Measurements from ENCODE around the gene PADI3.

GRCh38 chr1:17297991-17298390 lies 49.1 kb downstream of the PADI3 start:
- TF ChIP-seq, protein P1, sequence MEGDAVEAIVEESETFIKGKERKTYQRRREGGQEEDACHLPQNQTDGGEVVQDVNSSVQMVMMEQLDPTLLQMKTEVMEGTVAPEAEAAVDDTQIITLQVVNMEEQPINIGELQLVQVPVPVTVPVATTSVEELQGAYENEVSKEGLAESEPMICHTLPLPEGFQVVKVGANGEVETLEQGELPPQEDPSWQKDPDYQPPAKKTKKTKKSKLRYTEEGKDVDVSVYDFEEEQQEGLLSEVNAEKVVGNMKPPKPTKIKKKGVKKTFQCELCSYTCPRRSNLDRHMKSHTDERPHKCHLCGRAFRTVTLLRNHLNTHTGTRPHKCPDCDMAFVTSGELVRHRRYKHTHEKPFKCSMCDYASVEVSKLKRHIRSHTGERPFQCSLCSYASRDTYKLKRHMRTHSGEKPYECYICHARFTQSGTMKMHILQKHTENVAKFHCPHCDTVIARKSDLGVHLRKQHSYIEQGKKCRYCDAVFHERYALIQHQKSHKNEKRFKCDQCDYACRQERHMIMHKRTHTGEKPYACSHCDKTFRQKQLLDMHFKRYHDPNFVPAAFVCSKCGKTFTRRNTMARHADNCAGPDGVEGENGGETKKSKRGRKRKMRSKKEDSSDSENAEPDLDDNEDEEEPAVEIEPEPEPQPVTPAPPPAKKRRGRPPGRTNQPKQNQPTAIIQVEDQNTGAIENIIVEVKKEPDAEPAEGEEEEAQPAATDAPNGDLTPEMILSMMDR (IDR thresholded peaks at IDR 0.05): no peak
- TF ChIP-seq TP53 (CRISPR knock-in tag; IDR thresholded peaks at IDR 0.05): no peak
- TF ChIP-seq, protein P2, sequence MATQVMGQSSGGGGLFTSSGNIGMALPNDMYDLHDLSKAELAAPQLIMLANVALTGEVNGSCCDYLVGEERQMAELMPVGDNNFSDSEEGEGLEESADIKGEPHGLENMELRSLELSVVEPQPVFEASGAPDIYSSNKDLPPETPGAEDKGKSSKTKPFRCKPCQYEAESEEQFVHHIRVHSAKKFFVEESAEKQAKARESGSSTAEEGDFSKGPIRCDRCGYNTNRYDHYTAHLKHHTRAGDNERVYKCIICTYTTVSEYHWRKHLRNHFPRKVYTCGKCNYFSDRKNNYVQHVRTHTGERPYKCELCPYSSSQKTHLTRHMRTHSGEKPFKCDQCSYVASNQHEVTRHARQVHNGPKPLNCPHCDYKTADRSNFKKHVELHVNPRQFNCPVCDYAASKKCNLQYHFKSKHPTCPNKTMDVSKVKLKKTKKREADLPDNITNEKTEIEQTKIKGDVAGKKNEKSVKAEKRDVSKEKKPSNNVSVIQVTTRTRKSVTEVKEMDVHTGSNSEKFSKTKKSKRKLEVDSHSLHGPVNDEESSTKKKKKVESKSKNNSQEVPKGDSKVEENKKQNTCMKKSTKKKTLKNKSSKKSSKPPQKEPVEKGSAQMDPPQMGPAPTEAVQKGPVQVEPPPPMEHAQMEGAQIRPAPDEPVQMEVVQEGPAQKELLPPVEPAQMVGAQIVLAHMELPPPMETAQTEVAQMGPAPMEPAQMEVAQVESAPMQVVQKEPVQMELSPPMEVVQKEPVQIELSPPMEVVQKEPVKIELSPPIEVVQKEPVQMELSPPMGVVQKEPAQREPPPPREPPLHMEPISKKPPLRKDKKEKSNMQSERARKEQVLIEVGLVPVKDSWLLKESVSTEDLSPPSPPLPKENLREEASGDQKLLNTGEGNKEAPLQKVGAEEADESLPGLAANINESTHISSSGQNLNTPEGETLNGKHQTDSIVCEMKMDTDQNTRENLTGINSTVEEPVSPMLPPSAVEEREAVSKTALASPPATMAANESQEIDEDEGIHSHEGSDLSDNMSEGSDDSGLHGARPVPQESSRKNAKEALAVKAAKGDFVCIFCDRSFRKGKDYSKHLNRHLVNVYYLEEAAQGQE (IDR thresholded peaks at IDR 0.05): no peak
- TF ChIP-seq CHD2 (IDR thresholded peaks at IDR 0.05; ENCODE audit: low read length, partially characterized antibody): no peak
- no peak for TF ChIP-seq NPAS2 (CRISPR knock-in tag; IDR thresholded peaks at IDR 0.05; ENCODE audit: borderline replicate concordance)
- TF ChIP-seq POLR2A (IDR thresholded peaks at IDR 0.05; ENCODE audit: low read length): no peak

Measured in A549 (cell line).